HG03469 (cell line): Measurements from ENCODE around the gene SIX2.

Experiments used
- ATAC-seq: cut with Tn5 transposase; IDR thresholded peaks from one replicate; pipeline ENCODE4 v1.9.1; 2021; ENCODE audit warnings: mild to moderate bottlenecking, moderate library complexity, moderate number of reproducible peaks; ENCODE audit not compliant: unreplicated experiment

Gene SIX2

GRCh38 chr2:44970846-44971450 lies 38.3 kb downstream of the SIX2 start:
- no peak for ATAC-seq

GRCh38 chr2:44969936-44970335 lies 39.3 kb downstream of the SIX2 start:
- no peak for ATAC-seq

GRCh38 chr2:44967727-44968432 lies 41.4 kb downstream of the SIX2 start:
- no peak for ATAC-seq

- no peak for ATAC-seq
These were observed 42.2 kb downstream of the SIX2 start for GRCh38 chr2:44967056-44967455.

- ATAC-seq = no peak
These were observed 43.6 kb downstream of the SIX2 start for GRCh38 chr2:44965684-44966083.

GRCh38 chr2:44964752-44965236 lies 44.5 kb downstream of the SIX2 start:
- no peak for ATAC-seq

- ATAC-seq = no peak
These were observed 47.0 kb downstream of the SIX2 start for GRCh38 chr2:44962176-44962695.

GRCh38 chr2:44960871-44961270 lies 48.4 kb downstream of the SIX2 start:
- ATAC-seq = no peak

GRCh38 chr2:44959855-44960254 lies 49.4 kb downstream of the SIX2 start:
- ATAC-seq = no peak

GRCh38 chr2:44957656-44958327 lies 51.5 kb downstream of the SIX2 start:
- ATAC-seq = no peak

GRCh38 chr2:44956843-44957242 lies 52.4 kb downstream of the SIX2 start:
- ATAC-seq = no peak

- ATAC-seq = no peak
These were observed 53.5 kb downstream of the SIX2 start for GRCh38 chr2:44955593-44956392.
